DND-41 (cell line): ENCODE data around the gene ARRDC4.

Experiments
- CTCF ChIP-seq: IDR thresholded peaks from 2 replicates; pipeline ENCODE4 v1.5.1; 2012; ENCODE audit warnings: borderline replicate concordance, low read length, moderate library complexity, mild to moderate bottlenecking; ENCODE audit not compliant: poor library complexity, severe bottlenecking; ENCODE audit errors: extremely low read depth
- EZH2 ChIP-seq: IDR thresholded peaks from 3 replicates; pipeline ENCODE4 v1.6.1; 2012; ENCODE audit warnings: borderline replicate concordance, low read depth, mild to moderate bottlenecking, moderate library complexity, low read length, inconsistent platforms; ENCODE audit not compliant: severe bottlenecking

GRCh38 chr15:98002419-98002818 lies 41.9 kb downstream of the ARRDC4 start:
- TF ChIP-seq CTCF (no peak), EZH2 (no peak)
